ENCODE results near the gene PPP1R3G.
"Not testable (repeated sequence)": the region's sequence is repeated elsewhere in the genome, so short reads cannot be mapped to it uniquely, and the experiment has no call there.

GRCh38 chr6:5060439-5060838 lies 24.7 kb upstream of the PPP1R3G start:
- TF ChIP-seq POLR2A (IDR thresholded peaks at IDR 0.05); POLR2AphosphoS5 (IDR thresholded peaks at IDR 0.05; ENCODE audit: insufficient read depth in 1 of 2, low read depth in 1 of 2): not testable (repeated sequence)

Measured in vagina (tissue), 2 donors.